HPDE6-E6E7 (cell line): Measurements from ENCODE around the gene RFX4.

Experiments
- DNase-seq: peaks from one replicate; pipeline ENCODE4 v3.0.0; 2011; ENCODE audit warnings: missing footprints; ENCODE audit errors: extremely low spot score

The RFX4 gene

DNA sequence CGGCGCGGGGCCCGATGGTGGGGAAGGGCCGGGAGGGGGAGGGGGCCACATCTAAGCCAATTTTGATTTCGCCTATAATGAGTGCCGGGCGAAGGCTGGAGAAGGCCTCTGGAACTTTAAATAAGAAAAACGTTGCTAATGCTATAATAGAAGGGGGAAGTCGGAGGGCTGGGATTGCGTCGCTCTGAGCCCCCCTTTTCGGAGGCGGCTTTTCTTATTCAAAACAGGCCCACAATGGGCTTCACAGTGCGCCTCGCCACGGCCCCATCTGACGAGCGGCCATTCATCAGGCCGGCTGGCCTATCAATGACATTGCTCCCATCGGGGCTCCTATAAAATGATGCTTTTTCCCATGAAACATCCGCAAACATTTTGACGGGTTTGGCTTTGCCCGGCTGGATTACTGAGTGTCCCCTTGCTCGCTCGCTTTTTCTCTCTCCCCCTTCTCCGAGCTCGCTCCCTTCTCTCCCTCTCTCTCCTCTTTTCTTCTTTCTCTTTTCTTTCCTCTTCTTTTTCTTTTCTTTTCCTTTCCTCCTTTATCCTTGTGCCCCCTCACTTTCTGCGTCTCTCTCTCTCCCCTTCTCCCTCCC, at the start of gene RFX4:
RFX4 (plus strand) TSS at position 364 of the 590 bp plus-strand sequence. CDS start 317 bp downstream, outside the sequence.
- DNase-seq = no peak

DNA sequence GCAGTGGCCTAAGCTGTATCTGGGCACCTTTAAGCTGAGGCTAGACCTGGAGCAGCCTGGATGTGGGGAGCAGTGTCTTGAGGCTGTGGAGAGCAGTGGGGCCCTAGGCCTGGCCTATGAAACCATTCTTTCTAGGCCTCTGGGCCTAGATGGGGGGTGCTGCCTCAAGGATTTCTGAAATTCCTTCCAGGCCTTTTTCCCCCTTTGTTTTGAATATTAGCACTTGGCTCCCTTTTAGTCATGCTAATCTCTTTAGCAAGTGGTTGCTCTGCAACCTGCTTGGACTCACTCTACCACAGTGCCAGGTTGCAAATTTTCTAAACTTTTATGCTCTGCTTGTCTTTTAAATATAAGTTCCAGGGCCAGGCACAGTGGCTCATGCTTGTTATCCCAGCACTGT, 41.6 kb upstream of the RFX4 start:
- DNase-seq = no peak

DNA sequence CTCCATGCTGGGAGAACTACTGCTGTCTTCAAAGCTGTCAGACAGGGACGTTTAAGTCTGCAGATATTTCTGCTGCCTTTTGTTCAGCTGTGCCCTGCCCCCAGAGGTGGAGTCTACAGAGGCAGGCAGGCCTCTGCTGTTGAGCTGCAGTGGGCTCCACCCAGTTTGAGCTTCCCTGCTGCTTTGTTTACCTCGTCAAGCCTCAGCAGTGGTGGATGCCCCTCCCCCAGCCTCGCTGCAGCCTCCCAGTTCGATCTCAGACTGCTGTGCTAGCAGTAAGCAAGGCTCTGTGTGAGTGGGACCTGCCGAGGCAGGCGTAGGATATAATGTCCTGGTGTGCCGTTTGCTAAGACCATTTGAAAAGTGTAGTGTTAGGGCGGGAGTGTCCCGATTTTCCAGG, 31.4 kb upstream of the RFX4 start:
- no peak for DNase-seq

DNA sequence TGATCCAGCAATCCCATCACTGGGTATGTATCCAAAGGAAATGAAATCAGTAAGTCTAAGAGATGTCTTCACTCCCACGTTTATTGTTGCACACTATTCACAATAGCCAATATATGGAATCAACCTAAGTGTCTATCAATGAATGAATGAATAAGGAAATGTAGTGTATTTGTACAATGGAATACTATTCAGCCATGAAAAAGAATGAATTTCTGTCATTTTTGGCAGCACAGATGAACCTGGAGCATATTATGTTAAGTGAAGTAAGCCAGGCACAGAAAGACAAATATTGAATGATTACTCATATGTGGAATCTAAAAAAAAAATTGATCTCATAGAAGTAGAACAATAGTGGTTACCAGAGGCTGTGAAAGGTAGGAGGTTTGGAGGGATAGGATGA, 30.6 kb upstream of the RFX4 start:
- DNase-seq = no peak

DNA sequence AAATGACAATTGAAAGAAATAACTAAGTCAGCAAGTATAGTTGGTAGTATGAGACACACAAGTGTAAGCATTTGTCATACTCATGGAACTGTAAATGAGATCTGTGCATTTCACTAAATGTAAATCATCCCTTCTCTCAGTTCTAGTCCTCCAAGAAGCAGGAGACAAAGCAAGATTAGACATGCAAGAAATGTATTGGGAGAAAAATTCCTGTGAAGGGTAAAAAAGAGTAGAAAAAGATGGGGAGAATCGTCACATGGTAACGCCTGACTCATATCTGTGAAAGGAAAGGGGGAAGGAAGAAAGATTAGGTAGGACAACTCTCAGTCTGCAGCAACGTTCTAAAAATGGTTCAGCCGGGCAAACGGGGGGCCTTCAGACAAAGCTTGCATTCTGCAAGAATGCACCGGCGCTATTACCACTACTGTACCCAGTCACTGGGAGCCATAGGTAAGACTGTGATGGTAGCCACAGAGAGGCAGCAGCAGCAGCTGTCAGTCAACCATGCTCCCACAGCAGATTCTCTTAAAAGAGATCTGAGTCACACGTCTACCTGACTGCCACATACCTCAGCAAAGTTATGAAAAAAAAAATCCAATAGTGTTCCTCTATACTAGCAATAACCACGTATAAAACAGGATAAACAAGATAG, 18.0 kb upstream of the RFX4 start:
- peak; percentile 77 for DNase-seq

DNA sequence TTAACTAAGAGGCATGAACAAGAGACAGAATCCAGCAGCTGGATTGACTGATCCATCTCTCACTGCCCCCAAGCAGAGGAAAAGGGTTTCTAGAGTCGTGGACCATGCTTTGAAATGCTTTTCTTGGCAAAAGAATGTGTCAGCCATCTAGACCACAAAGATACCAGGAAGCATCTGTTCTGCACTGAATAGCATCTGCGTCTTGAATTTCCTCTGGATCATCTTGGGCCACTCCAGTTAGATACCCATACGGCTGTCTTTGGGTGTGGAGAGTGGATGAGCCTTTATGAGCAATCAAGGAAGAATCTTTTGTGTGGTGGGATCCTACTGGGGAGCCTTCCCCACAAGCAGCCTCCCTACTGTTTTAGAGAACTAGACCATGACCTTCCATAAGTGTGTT, 16.0 kb upstream of the RFX4 start:
- DNase-seq = no peak

DNA sequence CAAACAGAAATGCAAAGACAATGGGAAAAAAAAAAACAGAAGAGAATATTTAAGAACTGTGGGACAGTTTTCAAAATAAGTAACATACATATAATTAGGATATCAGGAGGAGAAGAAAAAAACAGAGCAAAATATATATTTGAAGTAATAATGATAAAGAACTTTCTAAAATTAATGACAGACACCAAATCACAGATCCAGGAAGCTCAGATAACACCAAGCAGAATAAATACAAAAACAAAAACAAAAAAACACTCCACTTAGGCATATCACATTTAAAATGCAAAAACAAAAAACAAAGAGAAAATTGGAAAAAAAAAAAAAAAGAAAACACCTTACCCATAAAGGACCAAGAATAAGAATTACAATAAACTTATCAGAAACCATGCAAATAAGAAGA, 9.6 kb upstream of the RFX4 start:
- DNase-seq = no peak

DNA sequence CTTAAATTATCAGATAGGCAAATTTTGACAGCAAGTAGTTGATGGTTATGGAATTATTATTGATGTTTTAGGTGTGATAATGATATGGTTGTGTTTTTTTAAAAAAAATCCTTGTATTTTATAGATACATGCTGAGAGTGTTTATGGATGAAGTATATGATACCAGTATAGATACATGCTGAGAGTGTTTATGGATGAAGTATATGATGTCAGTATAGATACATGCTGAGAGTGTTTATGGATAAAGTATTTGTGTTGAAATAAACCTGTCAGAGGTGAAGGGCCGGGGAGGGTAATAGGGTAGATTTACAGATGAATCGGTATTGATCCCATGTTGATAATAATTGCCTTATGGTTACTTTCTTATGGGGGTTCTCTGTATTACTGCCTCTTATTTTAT, 6.0 kb upstream of the RFX4 start:
- DNase-seq = no peak

DNA sequence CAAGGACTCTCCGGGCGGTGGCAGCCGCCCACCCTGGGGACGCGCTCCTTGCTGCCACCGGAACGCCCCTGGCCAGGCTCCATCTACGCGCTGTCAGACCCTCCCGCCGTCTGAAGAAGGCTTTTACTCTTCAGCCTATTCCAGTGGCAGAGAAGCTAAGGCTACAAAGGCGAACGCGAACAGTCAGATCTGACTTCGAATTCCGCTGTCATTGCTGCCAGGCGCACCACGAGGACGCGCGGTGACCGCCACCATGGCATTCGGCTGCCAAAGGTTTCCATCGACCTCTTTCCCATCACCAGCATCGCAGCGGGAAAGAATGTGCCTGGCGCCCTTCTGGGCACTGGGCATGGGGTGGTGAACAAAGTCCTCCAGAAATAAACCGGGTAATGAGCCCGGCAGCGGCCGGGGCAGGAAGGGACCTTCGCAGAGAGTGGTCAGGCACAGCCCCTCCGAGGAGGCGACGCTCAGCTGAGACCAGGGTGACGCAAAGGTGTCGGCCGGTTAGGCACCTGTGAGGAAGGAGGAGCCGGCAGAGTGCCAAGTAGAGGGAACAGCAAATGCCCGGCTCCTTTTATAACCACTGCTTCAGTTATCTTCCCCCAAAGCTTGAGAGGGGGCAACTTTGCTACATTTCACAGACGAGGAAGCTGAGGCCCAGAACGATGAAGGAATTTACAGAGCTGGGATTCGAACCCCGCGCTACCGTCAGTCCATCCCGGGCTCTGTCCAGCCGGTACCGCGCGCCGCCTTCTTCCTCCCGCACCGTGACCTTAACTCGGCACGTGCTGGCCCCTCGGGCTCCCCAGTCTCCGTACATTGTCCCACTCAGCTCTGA, 1.9 kb upstream of the RFX4 start:
- DNase-seq = no peak

DNA sequence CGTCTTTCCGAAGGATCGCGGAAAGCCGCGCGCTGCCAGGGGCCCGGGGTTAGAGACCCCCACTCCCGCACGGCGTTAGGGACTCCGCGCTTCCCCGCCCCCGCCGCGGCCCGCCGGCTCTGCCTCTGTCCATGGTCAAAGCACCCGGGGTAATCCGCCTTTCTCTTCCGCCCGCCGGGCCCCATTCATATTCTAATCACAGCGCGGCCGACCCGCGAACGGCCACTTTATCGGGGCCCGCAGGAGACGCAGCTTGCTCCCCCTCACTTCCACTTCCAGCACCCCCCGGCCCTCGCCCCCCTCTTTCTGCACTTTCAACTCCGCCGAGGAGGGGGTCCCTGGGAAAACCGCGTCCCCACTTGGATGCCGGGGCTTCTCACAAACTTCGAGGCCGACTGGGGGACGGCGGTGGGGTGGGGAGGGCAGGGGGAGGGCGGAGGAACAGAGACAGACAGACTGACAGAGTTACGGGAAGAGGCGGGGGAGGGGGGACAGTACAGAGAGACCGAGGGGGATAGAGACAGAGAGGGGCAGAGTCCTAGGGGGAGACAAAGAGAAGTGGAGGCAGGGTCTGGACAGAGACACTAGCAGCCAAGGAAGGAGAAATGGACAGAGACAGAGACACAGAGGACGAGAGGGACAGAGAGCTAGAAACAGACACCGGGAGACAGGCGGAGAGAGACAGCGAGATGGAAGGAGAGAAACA, 1.1 kb upstream of the RFX4 start:
- DNase-seq = no peak

DNA sequence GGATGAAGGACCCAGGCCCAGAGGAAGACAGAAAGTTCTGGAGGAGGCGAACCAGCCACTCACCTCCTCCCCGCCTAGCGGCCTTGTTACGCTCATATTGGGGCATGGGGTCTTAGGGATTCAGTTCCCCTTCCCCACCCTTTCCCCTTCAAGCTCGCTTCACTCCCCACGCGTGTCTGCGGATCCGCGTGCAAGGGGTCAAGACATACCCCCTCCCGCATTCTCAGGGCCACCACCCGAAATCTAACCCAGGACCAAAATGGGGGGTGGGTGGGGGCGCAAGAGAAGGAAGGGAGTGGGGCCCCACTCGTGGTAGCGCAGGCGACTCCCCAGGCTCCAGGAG, 584 bp upstream of the RFX4 start:
- DNase-seq = no peak

DNA sequence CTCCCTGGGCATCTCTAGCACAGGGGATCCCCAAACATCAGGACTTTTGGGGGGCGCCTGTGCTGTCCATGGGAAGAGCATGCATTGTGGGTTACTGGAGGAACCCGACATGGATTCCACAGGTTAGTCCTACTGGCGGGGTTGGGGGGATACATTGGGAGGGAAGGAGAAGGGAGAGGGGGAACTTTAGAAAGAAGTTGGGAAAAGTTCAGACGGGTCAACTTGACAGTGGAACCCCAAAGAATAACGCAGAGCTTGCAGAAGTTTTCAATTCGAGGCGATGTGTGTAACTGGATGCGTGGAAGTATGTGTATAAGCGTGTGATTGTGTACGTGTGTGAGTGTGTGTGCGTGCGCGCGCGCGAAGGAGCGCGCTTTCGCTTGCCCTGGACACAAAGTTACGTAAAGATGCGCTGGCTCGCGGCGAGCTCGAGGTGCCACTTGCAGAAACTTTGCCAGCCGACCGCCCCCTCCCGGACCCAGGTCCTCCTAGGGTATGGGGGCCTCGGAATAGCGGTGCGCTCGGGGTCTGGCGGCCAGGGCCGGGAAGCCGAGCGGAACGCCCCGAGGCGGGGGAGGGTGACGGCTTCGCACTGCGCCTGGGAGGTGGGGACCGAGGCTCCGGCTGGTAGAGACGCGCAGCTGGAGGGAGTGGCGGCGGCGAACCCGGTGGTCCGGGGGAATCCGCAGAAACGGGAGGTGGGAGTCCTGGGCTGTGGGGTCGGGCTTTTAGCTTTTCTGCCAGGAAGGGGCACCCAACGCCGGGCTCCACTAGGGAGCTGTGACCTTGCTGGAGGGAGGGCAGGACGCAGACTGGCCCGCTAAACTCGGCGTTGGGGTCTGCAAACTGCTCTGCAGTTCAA, 669 bp downstream of the RFX4 start:
- DNase-seq = no peak

DNA sequence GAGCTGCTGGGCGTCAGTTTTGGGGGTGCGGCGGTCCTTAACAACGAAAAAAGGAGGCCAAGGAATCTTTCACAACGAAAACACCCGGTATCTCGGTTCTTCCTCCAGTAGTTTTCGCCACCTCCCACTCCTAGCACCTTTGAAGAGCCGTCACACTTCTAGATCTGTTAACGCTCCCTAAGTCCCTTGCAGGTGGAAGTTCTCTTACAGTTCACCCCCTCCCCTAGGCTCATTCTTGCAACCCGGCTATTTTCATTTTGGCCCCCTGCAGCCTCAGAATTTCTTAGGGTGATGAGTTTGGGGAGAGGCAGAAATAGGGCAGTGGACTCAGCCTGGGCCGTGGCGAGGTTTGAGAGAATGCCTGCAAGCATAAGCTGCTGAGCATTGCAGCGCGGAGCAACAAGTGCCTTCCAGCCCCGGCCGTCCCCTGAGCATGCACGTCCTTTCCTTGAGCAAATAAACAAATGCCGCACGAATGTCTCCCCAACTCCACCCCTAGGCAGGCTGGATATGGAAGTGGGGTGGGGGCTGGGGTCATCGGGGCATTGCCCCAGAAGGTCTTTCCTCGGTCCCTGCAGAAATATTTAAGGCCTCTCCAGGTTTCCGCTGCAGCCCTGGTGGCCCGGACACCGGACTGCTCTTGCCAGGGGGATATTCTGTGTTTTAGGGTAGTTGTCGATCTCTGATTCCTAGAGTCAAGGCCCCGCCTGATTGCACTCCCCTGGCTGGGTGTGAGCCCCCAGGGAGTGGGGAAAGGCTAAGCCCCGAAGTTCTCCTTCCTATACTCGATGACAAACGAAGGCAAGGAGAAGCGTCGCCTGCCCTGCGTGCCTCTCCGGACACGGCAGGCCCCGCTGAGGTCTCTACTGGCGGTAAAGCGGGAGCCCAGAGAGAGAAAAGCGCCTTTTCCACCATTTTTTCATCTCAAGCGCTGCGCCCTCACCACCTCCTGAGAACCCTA, 1.6 kb downstream of the RFX4 start:
- no peak for DNase-seq

DNA sequence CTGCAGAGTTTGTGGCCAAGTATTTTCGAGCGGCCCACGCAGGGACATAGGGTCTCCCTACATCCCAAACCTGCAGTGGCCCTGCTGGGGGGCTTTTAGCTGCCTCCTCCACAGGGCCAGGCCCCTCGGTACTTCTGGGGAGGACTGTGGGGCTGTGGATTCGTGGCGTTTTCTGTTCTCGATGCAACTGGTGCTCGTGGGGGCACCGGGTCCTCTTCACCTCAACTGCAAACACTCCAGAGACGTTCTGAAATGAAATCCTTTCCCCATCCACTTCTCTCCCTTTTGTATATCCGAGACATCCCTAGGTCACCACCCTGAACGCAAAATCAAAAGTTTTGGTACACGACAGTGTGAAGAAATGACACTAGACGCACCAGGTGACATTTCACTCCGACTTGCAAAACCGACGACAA, 2.3 kb downstream of the RFX4 start:
- DNase-seq = no peak

DNA sequence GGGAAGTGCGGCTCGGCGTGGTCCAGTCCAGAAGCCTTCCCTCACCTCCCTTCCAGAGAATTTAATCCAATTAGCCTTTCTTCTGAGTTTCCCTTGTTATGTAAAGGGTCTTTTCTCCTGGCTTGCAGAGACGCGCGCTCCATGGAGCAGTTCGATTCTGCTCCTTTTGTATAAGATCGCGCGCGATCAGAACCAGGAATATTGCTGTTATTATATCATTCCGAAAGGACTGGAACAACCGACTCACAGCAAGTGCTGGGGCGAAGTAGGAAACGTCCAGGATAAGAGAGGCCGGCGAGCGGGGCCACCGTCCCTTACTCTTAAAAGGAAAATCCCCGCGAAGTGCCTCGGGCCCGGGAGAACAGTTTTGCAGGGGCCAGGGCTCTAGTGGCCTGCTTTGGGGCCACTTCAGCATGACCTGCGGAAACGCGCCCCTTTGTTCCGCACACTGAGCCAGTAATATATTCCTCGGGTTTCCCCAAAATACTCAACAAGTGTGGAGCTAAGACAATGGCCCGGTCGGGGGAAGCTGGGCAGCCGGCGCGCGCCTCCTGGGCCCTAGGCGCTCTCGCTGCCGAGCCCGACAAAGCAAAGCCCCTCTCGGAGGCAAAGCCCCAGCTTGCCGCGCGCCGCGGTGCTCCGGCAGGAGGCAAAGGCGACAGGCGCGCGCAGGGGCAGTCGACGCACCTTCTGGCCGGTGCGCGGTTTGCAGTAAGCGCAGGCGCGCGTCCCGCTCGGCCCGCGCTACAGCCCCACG, 2.9 kb downstream of the RFX4 start:
- no peak for DNase-seq

DNA sequence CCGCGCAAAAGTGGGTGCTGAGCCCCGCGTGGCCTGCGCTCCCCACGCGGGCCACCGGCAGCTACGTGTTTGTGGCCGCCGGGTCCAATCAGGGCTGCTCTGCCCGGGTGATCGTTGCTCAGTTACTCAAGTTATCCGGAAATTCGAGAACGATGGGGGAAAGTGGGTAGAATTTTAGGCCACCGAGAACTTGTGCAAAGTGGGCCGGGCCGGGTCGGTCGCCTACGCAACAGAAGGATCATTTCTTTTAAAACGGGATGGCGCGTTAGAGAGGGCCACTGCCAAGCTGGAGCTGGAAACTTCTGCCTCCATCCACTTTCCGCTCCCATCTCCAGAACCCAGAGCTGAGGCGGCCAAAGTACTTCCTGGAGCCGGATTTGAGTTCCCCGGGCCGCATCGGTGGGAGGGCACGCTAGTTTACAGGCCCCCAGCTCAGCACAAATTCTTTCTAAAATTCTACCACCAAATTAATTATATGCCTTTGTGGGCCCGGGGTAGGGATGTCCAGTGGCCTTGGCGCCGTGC, 3.5 kb downstream of the RFX4 start:
- DNase-seq = no peak

DNA sequence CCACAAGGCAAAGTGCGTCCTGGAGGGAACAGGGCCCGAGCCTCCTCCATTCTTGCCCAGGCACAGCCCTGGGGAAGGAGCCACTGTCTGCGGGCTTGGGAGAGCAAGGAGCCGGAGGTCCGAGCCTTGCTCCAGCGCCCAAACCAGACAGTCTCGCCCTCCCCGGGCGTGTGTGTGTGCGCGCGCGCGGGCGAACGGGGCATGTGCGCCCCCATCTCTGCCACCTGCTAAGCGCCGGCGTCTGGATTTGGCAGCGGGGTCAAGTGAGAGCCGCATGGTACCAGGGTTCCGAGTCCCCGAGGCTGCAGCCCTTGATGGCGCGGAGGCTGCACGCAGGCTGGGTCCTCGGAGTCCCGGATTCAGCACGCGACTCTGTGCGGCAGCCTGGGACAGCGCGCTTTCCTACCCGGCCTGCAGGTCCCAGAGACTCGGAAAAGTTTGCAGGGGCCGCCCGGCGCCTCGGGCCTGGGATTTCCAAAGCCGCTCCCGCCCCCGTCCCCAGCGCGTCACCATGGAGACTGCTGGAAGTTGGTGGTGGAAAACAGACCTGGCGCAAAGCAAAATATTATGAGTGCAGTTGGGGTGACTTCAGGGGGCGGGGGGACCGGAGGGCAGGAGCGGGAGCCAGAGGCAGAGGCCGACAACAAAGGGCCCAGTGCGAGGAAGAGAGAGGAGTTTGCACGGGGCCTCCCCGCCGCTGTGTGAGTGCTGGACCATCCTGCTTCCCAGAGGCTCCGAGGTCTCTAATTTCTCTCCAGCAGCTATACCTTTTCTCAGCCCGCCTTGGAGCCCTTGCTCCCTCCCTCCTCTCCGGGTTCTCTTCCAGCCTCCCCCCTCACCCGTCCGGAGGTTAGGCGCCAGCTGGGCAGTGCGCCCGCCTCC, 4.2 kb downstream of the RFX4 start:
- DNase-seq = no peak

DNA sequence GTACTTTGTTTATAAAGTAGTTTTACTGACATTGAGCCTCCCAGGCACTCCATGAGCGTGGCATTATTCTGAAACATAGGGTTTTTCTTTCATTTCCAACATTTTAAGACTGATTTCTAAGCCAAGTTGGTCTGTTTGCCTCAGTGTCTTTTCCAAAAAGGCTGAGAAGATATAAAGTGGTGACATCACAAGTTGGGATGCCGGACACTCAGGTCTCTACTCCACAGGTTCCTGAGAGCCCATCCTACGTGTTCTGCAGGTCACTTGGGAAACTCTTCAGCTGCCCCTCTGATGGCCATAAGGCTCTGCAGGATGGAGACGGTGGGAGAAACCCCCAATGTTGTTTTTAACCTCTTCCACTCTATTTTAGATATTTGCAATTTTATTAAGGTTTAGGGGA, 6.0 kb downstream of the RFX4 start:
- no peak for DNase-seq
